ENCODE results near the gene JAZF1.

DNA sequence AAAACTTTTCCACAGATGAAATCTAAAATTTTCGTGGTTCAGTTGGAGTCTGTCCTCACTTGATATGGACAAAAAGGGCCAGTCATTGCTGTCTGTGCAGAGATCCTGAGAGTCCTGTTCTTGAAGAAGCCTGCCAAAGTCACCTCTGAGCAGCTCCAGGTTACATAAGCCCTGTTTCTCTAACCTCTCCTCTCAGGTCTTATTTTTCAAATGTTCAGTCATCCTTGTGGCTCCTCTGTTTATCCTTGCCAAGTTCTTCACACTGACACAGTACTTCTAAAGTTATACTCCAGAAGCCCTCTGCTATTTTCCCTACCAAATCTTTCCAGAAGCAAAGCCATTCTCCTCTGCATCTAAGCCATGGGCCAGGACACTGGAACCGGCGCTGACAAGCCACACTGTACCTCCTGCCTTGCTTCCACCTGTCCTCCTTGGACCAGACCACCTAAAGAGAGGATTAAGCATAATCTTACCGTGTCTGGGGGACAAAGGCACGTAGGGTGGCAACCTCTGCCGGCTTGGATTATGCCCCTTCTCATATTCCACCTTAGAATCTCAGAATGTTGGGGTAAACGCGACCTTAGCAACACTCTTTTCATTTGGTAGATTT, 161.6 kb downstream of the JAZF1 start:
- TF ChIP-seq POLR2A (IDR thresholded peaks at IDR 0.05), result no peak
- TF ChIP-seq, protein P1, sequence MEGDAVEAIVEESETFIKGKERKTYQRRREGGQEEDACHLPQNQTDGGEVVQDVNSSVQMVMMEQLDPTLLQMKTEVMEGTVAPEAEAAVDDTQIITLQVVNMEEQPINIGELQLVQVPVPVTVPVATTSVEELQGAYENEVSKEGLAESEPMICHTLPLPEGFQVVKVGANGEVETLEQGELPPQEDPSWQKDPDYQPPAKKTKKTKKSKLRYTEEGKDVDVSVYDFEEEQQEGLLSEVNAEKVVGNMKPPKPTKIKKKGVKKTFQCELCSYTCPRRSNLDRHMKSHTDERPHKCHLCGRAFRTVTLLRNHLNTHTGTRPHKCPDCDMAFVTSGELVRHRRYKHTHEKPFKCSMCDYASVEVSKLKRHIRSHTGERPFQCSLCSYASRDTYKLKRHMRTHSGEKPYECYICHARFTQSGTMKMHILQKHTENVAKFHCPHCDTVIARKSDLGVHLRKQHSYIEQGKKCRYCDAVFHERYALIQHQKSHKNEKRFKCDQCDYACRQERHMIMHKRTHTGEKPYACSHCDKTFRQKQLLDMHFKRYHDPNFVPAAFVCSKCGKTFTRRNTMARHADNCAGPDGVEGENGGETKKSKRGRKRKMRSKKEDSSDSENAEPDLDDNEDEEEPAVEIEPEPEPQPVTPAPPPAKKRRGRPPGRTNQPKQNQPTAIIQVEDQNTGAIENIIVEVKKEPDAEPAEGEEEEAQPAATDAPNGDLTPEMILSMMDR (IDR thresholded peaks at IDR 0.05), result no peak
